H1 (cell line): ENCODE data around the gene MECR. TPM values are rescaled to one million over a fixed set of nuclear protein-coding genes. Genes with fewer than 3 reads are reported as not detected.

Source experiments
- ASH2L ChIP-seq: fragments of 200-600, 300-600 bp; sonication (generic); IDR thresholded peaks from one replicate; pipeline ENCODE4 v1.7.1; 2017; ENCODE audit warnings: low read length
- KDM4A ChIP-seq: IDR thresholded peaks from one replicate; pipeline ENCODE4 v1.7.1; 2012; ENCODE audit warnings: low read depth, mild to moderate bottlenecking, moderate library complexity, low read length, inconsistent platforms; ENCODE audit not compliant: severe bottlenecking
- KDM5A ChIP-seq: fragments of 200-600 bp; IDR thresholded peaks from 2 replicates; pipeline ENCODE4 v1.7.1; 2012; ENCODE audit warnings: mild to moderate bottlenecking, low read length, inconsistent platforms, mixed read lengths
- SP2 ChIP-seq: IDR thresholded peaks from 2 replicates; pipeline ENCODE4 v1.6.1; 2012; ENCODE audit warnings: mild to moderate bottlenecking, low read length, inconsistent platforms
- ZNF274 ChIP-seq: IDR thresholded peaks from 2 replicates; pipeline ENCODE4 v1.7.0; 2012; ENCODE audit warnings: low read length, borderline replicate concordance; ENCODE audit errors: extremely low read depth
- polyA plus RNA-seq, 7 experiments: library from polyadenylated mRNA; depleted of rRNA in 3 of 7; stranded (reverse) in 5 of 7; unstranded in 2 of 7; fragments of >200 nt in 5 of 7; fragments of 200-250 nt in 2 of 7; gene quantifications; 1 replicate in 5 of 7; 2 replicates in 1 of 7; 4 replicates in 1 of 7; pipeline versions ENCODE4 v1.2.1 to v1.2.3, GENCODE V29; 2011 to 2013; ENCODE audit warnings: missing spikeins in 2 of 7, mixed read lengths in 2 of 7
- total RNA-seq: library from RNA; stranded (reverse); fragmentation: NEBNext Ultra II Directional; extraction: Animal tissue kit (Norgen Biotek cat#: 25700); gene quantifications from 2 replicates; pipeline ENCODE4 v1.2.1, GENCODE V29; 2021

The MECR gene
- total and polyA plus RNA-seq, 2 of the 8 experiments (the other 6 are each of a cell fraction or from before 2014, with no cell fraction given), result 24.2 to 24.4 TPM

DNA sequence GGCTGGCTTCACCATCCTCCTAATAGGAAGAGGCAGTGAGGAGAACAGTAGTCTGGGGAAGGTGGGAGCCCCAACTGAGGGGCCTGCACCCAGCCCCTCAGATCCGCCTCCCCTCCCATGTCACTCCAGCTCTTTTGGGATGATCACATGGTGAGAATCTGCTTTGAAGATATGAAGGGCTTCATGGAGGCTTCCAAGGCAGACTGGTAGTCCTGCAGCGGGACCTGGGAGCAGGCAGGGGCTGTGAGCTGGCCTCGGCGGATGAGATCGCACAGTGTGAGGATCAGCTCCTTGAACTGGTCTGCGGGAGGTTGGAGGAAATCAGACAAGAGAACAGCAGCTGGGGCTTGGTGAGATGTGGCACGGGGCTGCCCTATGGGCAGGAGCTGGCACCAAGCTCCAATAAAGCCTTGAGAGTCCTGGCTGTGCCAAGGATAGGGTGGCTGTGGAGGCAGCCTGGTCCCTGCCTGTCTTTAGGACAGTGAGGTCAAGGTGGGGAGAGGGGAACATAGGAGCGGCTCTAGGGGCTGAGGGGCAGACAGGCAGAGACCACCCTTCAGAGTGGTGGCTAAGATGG, 36.8 kb downstream of the MECR start (continued):
- TF ChIP-seq ZNF274 (no peak), SP2 (no peak), KDM5A (no peak), KDM4A (no peak), ASH2L (no peak)
